H1 (cell line): ENCODE measurements around the gene FAM193A. TPM values are rescaled to one million over a fixed set of nuclear protein-coding genes. Genes with fewer than 3 reads are reported as not detected.

Source experiments
- KDM1A ChIP-seq: fragments of 200-600, 300-600 bp; sonication (generic); IDR thresholded peaks from 2 replicates; pipeline ENCODE4 v1.7.1; 2016; ENCODE audit warnings: mild to moderate bottlenecking, low read length, borderline replicate concordance
- RBBP5 ChIP-seq: IDR thresholded peaks from 2 replicates; pipeline ENCODE4 v1.7.1; 2012; ENCODE audit warnings: low read depth, mild to moderate bottlenecking, inconsistent platforms, low read length, moderate library complexity, borderline replicate concordance
- SP2 ChIP-seq: IDR thresholded peaks from 2 replicates; pipeline ENCODE4 v1.6.1; 2012; ENCODE audit warnings: mild to moderate bottlenecking, low read length, inconsistent platforms
- SRF ChIP-seq: IDR thresholded peaks from 2 replicates; pipeline ENCODE4 v1.6.1; 2011; ENCODE audit warnings: mild to moderate bottlenecking, low read depth, low read length, moderate library complexity
- polyA plus RNA-seq, 7 experiments: library from polyadenylated mRNA; depleted of rRNA in 3 of 7; stranded (reverse) in 5 of 7; unstranded in 2 of 7; fragments of >200 nt in 5 of 7; fragments of 200-250 nt in 2 of 7; gene quantifications; 1 replicate in 5 of 7; 2 replicates in 1 of 7; 4 replicates in 1 of 7; pipeline versions ENCODE4 v1.2.1 to v1.2.3, GENCODE V29; 2011 to 2013; ENCODE audit warnings: missing spikeins in 2 of 7, mixed read lengths in 2 of 7
- total RNA-seq: library from RNA; stranded (reverse); fragmentation: NEBNext Ultra II Directional; extraction: Animal tissue kit (Norgen Biotek cat#: 25700); gene quantifications from 2 replicates; pipeline ENCODE4 v1.2.1, GENCODE V29; 2021

FAM193A gene
- total and polyA plus RNA-seq, 2 of the 8 experiments (the other 6 are each of a cell fraction or from before 2014, with no cell fraction given): 8.7 to 26.2 TPM

GRCh38 chr4:2695346-2696060 lies 159.1 kb downstream of the FAM193A start (continued):
- no peak for TF ChIP-seq RBBP5
- TF ChIP-seq KDM1A: no peak
- TF ChIP-seq SRF: no peak
- TF ChIP-seq SP2: no peak
